Neural cell (in vitro differentiated cells): ENCODE results near the gene PSMB10. TPM values are rescaled to one million over a fixed set of nuclear protein-coding genes. Genes with fewer than 3 reads are reported as not detected.

Experiments
- H2AFZ ChIP-seq: fragments of 200-600, 300-800 bp; sonication (generic), shearing (Covaris generic); 2 replicates; pipeline ENCODE4 v1.6.0; 2014; ENCODE audit warnings: low read depth, mild to moderate bottlenecking, antibody characterized with exemption, low read length, moderate library complexity
- H3F3A ChIP-seq: fragments of 200-600 bp; shearing (Covaris generic); 2 replicates; pipeline ENCODE4 v1.6.1; 2016; ENCODE audit warnings: mild to moderate bottlenecking, moderate library complexity, mixed read lengths, antibody characterized with exemption, low read length; ENCODE audit not compliant: insufficient read depth, poor library complexity, severe bottlenecking
- H3K27ac ChIP-seq: fragments of 200-600, 300-800 bp; sonication (generic), shearing (Covaris generic); 2 replicates; pipeline ENCODE4 v1.5.1; 2014; ENCODE audit warnings: mild to moderate bottlenecking, low read length, moderate library complexity
- H3K27me3 ChIP-seq: fragments of 300-800, 200-600 bp; sonication (generic), shearing (Covaris generic); 2 replicates; pipeline ENCODE4 v1.6.0; 2014; ENCODE audit warnings: mild to moderate bottlenecking, low read depth, low read length, moderate library complexity; ENCODE audit not compliant: insufficient read depth
- H3K36me3 ChIP-seq: fragments of 300-800, 200-600 bp; sonication (generic), shearing (Covaris generic); 2 replicates; pipeline ENCODE4 v1.5.1; 2014; ENCODE audit warnings: mild to moderate bottlenecking, antibody characterized with exemption, low read length, moderate library complexity; ENCODE audit not compliant: insufficient read depth
- H3K4me2 ChIP-seq: fragments of 300-800, 200-600 bp; sonication (generic), shearing (Covaris generic); 2 replicates; pipeline ENCODE4 v1.6.0; 2014; ENCODE audit warnings: mild to moderate bottlenecking, low read length
- H3K4me3 ChIP-seq: fragments of 300-800, 200-600 bp; sonication (generic), shearing (Covaris generic); 2 replicates; pipeline ENCODE4 v1.5.1; 2014; ENCODE audit warnings: mild to moderate bottlenecking, low read length, moderate library complexity
- H3K79me2 ChIP-seq: fragments of 200-600 bp; shearing (Covaris generic); replicated peaks from 2 replicates; pipeline ENCODE4 v1.6.0; 2014; ENCODE audit warnings: mild to moderate bottlenecking, low read length, moderate library complexity; ENCODE audit not compliant: insufficient read depth
- H3K9ac ChIP-seq: fragments of 300-800, 200-600 bp; sonication (generic), shearing (Covaris generic); 2 replicates; pipeline ENCODE4 v1.6.1; 2016; ENCODE audit warnings: mild to moderate bottlenecking, low read length, mixed read lengths
- H3K9me2 ChIP-seq: fragments of 200-600 bp; shearing (Covaris generic); 2 replicates; pipeline ENCODE4 v1.6.1; 2016; ENCODE audit warnings: mild to moderate bottlenecking, low read length, mixed read lengths; ENCODE audit not compliant: insufficient read depth
- H3K9me3 ChIP-seq: fragments of 200-600, 300-800 bp; sonication (generic), shearing (Covaris generic); 2 replicates; pipeline ENCODE4 v1.6.1; 2016; ENCODE audit warnings: mild to moderate bottlenecking, mixed run types, low read length, moderate library complexity, mixed read lengths
- H4K20me1 ChIP-seq: fragments of 200-600 bp; shearing (Covaris generic); 2 replicates; pipeline ENCODE4 v1.6.1; 2016; ENCODE audit warnings: mild to moderate bottlenecking, mixed run types; ENCODE audit not compliant: insufficient read depth
- EP300 ChIP-seq: fragments of 450-650 bp; conservative IDR thresholded peaks from 2 replicates; pipeline ENCODE4 v1.6.1; 2014; ENCODE audit warnings: antibody characterized with exemption, mild to moderate bottlenecking, moderate library complexity; ENCODE audit not compliant: poor library complexity, severe bottlenecking
- EZH2 ChIP-seq: fragments of 200-600, 300-800 bp; shearing (Covaris generic), sonication (generic); IDR thresholded peaks from 2 replicates; pipeline ENCODE4 v1.6.1; 2014; ENCODE audit warnings: antibody characterized with exemption, low read length, borderline replicate concordance, mild to moderate bottlenecking; ENCODE audit not compliant: insufficient read depth, poor library complexity, severe bottlenecking
- MXI1 ChIP-seq: fragments of 450-650 bp; conservative IDR thresholded peaks from 2 replicates; pipeline ENCODE4 v1.6.1; 2014; ENCODE audit warnings: antibody characterized with exemption, mild to moderate bottlenecking; ENCODE audit not compliant: poor library complexity, severe bottlenecking
- POLR2AphosphoS5 ChIP-seq: IDR thresholded peaks from 2 replicates; pipeline ENCODE4 v1.6.1; 2012
- RAD21 ChIP-seq: fragments of 450-650 bp; conservative IDR thresholded peaks from 2 replicates; pipeline ENCODE4 v1.6.1; 2014; ENCODE audit warnings: antibody characterized with exemption, mild to moderate bottlenecking, moderate library complexity
- SMC3 ChIP-seq: fragments of 450-650 bp; conservative IDR thresholded peaks from 2 replicates; pipeline ENCODE4 v1.6.1; 2014; ENCODE audit warnings: antibody characterized with exemption, mild to moderate bottlenecking, moderate library complexity; ENCODE audit not compliant: poor library complexity
- TAF1 ChIP-seq: IDR thresholded peaks from 2 replicates; pipeline ENCODE4 v1.6.1; 2012; ENCODE audit warnings: low read depth
- polyA plus RNA-seq: library from polyadenylated mRNA; depleted of rRNA; stranded (reverse); fragments of >200 nt; gene quantifications from 2 replicates; pipeline ENCODE4 v1.2.3, GENCODE V29; 2014
- TF ChIP-seq, protein P1 (sequence below): IDR thresholded peaks from 2 replicates; pipeline ENCODE4 v1.6.1; 2012; ENCODE audit warnings: borderline replicate concordance
- TF ChIP-seq, protein P2 (sequence below): fragments of 450-650 bp; IDR thresholded peaks from 2 replicates; pipeline ENCODE4 v1.5.1; 2014; ENCODE audit warnings: antibody characterized with exemption, mild to moderate bottlenecking, moderate library complexity; ENCODE audit not compliant: poor library complexity, severe bottlenecking

The PSMB10 gene
- polyA plus RNA-seq, 1 donor from 2014 or later = 46.4 TPM

DNA sequence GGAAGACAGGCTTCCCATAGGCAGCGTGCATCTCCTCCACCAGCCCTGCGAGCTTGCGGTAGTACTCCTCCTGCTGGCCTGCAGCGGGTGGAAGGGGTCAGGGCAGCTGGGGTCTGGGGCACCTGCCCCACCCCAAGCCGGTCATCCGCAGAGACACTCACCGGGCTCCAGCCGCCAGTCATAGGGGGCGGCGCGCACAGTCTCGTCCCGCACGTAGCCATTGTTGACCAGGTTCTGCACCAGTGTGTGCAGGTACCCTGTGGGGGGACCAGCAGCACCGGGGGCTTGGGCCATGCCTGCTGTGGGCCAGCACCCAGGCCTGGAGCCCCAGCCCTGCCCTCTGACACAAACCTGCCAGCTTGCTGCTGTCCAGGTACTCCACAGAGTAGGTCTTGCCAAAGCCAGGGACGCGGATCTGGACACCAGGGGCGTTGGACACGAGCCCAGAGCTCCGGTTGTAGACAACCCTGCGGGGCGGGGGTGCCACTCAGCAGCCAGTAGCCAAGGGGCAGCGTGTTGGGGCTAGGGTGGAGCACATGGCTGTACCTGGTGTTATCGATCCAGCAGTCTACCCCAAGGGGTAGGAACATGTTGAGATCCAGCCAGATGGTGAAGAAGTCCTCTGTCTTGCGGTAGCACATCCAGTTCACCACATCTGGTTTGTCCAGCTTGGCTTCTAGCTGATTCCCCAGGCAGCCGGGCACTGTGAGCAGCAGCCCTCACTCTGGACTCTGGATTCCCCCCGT, 6.0 kb upstream of the PSMB10 start:
- no peak overlapping the region for H3K27ac ChIP-seq
- no peak overlapping the region for H3K4me2 ChIP-seq
- H3K4me3 ChIP-seq = no peak overlapping the region
- H2AFZ ChIP-seq = no peak overlapping the region
- H3K27me3 ChIP-seq = no peaks in the 10 kb centered on the region
- no peak for TF ChIP-seq EZH2
- no peak for TF ChIP-seq EP300
- TF ChIP-seq, protein P1, sequence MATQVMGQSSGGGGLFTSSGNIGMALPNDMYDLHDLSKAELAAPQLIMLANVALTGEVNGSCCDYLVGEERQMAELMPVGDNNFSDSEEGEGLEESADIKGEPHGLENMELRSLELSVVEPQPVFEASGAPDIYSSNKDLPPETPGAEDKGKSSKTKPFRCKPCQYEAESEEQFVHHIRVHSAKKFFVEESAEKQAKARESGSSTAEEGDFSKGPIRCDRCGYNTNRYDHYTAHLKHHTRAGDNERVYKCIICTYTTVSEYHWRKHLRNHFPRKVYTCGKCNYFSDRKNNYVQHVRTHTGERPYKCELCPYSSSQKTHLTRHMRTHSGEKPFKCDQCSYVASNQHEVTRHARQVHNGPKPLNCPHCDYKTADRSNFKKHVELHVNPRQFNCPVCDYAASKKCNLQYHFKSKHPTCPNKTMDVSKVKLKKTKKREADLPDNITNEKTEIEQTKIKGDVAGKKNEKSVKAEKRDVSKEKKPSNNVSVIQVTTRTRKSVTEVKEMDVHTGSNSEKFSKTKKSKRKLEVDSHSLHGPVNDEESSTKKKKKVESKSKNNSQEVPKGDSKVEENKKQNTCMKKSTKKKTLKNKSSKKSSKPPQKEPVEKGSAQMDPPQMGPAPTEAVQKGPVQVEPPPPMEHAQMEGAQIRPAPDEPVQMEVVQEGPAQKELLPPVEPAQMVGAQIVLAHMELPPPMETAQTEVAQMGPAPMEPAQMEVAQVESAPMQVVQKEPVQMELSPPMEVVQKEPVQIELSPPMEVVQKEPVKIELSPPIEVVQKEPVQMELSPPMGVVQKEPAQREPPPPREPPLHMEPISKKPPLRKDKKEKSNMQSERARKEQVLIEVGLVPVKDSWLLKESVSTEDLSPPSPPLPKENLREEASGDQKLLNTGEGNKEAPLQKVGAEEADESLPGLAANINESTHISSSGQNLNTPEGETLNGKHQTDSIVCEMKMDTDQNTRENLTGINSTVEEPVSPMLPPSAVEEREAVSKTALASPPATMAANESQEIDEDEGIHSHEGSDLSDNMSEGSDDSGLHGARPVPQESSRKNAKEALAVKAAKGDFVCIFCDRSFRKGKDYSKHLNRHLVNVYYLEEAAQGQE = no peak
- TF ChIP-seq SMC3 = no peak
- no peak for TF ChIP-seq TAF1
- no peak for TF ChIP-seq MXI1
- no peak for TF ChIP-seq POLR2AphosphoS5
- TF ChIP-seq RAD21 = no peak
- TF ChIP-seq, protein P2, sequence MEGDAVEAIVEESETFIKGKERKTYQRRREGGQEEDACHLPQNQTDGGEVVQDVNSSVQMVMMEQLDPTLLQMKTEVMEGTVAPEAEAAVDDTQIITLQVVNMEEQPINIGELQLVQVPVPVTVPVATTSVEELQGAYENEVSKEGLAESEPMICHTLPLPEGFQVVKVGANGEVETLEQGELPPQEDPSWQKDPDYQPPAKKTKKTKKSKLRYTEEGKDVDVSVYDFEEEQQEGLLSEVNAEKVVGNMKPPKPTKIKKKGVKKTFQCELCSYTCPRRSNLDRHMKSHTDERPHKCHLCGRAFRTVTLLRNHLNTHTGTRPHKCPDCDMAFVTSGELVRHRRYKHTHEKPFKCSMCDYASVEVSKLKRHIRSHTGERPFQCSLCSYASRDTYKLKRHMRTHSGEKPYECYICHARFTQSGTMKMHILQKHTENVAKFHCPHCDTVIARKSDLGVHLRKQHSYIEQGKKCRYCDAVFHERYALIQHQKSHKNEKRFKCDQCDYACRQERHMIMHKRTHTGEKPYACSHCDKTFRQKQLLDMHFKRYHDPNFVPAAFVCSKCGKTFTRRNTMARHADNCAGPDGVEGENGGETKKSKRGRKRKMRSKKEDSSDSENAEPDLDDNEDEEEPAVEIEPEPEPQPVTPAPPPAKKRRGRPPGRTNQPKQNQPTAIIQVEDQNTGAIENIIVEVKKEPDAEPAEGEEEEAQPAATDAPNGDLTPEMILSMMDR = no peak
- H3K9me2 ChIP-seq = no peaks in the 10 kb centered on the region
- H3K79me2 ChIP-seq = no peaks in the 10 kb centered on the region
- no peaks in the 10 kb centered on the region for H4K20me1 ChIP-seq
- no peaks in the 10 kb centered on the region for H3K36me3 ChIP-seq
- H3F3A ChIP-seq = no peaks in the 10 kb centered on the region
- H3K9me3 ChIP-seq = no peaks in the 10 kb centered on the region
- no peak overlapping the region for H3K9ac ChIP-seq

DNA sequence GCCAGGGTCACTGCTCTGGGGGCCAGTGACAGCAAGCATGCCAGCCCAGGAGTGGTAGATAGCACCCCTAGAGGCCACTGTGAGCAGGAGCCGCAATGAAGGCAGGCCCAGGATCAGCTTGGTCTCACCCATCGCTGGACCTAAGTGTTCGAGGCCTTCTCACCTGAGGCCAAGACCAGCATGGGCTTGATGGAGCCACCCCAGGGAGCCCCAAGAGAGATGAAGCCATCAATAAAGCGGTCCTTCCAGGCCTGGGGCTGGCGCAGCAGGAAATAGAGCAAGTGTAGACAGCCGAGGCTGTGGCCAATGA, 5.5 kb upstream of the PSMB10 start:
- Histone ChIP-seq H3K27me3 (no peaks in the 10 kb centered on the region), H3K9me3 (no peaks in the 10 kb centered on the region), H3K9me2 (no peaks in the 10 kb centered on the region), H3K36me3 (no peaks in the 10 kb centered on the region), H4K20me1 (no peaks in the 10 kb centered on the region), H2AFZ (no peak overlapping the region), H3K9ac (no peak overlapping the region), H3K4me3 (no peak overlapping the region), H3F3A (no peaks in the 10 kb centered on the region), H3K4me2 (no peak overlapping the region), H3K27ac (no peak overlapping the region), H3K79me2 (no peaks in the 10 kb centered on the region)
- TF ChIP-seq TAF1 = no peak
- TF ChIP-seq, protein P2 = peak; percentile 51
